Stomach (tissue), 9 donors: ENCODE measurements around the gene COL4A2. TPM values are rescaled to one million over a fixed set of nuclear protein-coding genes. Genes with fewer than 3 reads are reported as not detected.
A peak's percentile ranks its signal among the peaks of the same experiment; 100 is the strongest.

Experiments used
- DNase-seq, 2 donors: peaks; one replicate each; pipeline versions ENCODE4 v3.0.0 to v3.0.0-alpha.2; 2013 to 2019
- H3K27ac ChIP-seq, 5 donors: fragments of 200-600 bp in 4 of 5; sonication (generic) in 4 of 5; one replicate each; pipeline ENCODE4 v1.5.1; 2013 to 2019; ENCODE audit warnings: mild to moderate bottlenecking in 1 of 5, moderate library complexity in 1 of 5
- H3K27me3 ChIP-seq, 3 donors: fragments of 200-600 bp; sonication (generic); one replicate each; pipeline ENCODE4 v1.5.1; 2017 to 2019; ENCODE audit warnings: mixed run types in 1 of 3
- H3K36me3 ChIP-seq, 4 donors: fragments of 200-600 bp; sonication (generic); 1 replicate in 3 of 4; 2 replicates in 1 of 4; pipeline ENCODE4 v1.5.1; 2016 to 2019
- H3K4me1 ChIP-seq, 4 donors: fragments of 200-600 bp; sonication (generic); one replicate each; pipeline ENCODE4 v1.5.1; 2016 to 2019
- H3K4me3 ChIP-seq, 4 donors: fragments of 200-600 bp; sonication (generic) in 3 of 4; one replicate each; pipeline ENCODE4 v1.5.1; 2016 to 2019; ENCODE audit warnings: mild to moderate bottlenecking in 1 of 4
- H3K9me3 ChIP-seq, 4 donors: fragments of 200-600 bp; sonication (generic); one replicate each; pipeline ENCODE4 v1.5.1; 2016 to 2019
- CTCF ChIP-seq, 7 experiments: fragments of 450-650 bp in 4 of 7; fragments of 200-600 bp in 3 of 7; sonication (generic) in 3 of 7; IDR thresholded peaks; one replicate each; pipeline ENCODE4 v1.5.1; 2016 to 2019; ENCODE audit warnings: antibody characterized with exemption in 7 of 7, control low read depth in 2 of 7, mild to moderate bottlenecking in 1 of 7
- EP300 ChIP-seq: sonication (generic); formaldehyde crosslinking; IDR thresholded peaks from one replicate; pipeline ENCODE4 v1.6.1; 2017; ENCODE audit warnings: antibody characterized with exemption
- POLR2A ChIP-seq, 4 donors: fragments of 450-650 bp; IDR thresholded peaks; one replicate each; pipeline ENCODE4 v1.6.1; 2016; ENCODE audit warnings: antibody characterized with exemption in 4 of 4, control low read depth in 2 of 4, mild to moderate bottlenecking in 1 of 4, moderate library complexity in 1 of 4
- POLR2AphosphoS5 ChIP-seq, 3 donors: sonication (generic); formaldehyde crosslinking; IDR thresholded peaks; one replicate each; pipeline ENCODE4 v1.6.1; 2016; ENCODE audit warnings: antibody characterized with exemption in 3 of 3
- WGBS, 5 donors: extraction: QIAGEN DNeasy Blood & Tissue Kit in 3 of 5; methylation state at CpG; one replicate each; pipeline versions ENCODE4 v1.1.5 to v1.1.7; 2013 to 2018; 5-methylcytosine and 5-hydroxymethylcytosine counted together
- intact Hi-C: fragments of 100-400 bp; cut with DNase I; formaldehyde crosslinking; loops from one replicate; pipeline ENCODE4 v1.15.1; 2023; ENCODE audit warnings: low total_unique reads
- polyA plus RNA-seq, 3 donors: library from polyadenylated mRNA; stranded (reverse); fragments of 200-250 nt; gene quantifications; one replicate each; pipeline ENCODE4 v1.2.3, GENCODE V29; 2013
- total RNA-seq, 5 donors: library from RNA; depleted of rRNA; stranded (reverse); fragments of >200 nt; gene quantifications; one replicate each; pipeline versions ENCODE4 v1.1.0 to v1.2.3, GENCODE V29; 2014 to 2016
- donor health status: healthy with polysubstance abuse.
- donor health status: Bipolar disorder and iron deficiency.
- donor health status: healthy.

The COL4A2 gene
- total and polyA plus RNA-seq, 8 donors, result 24.0 to 531 (median 214) TPM

DNA sequence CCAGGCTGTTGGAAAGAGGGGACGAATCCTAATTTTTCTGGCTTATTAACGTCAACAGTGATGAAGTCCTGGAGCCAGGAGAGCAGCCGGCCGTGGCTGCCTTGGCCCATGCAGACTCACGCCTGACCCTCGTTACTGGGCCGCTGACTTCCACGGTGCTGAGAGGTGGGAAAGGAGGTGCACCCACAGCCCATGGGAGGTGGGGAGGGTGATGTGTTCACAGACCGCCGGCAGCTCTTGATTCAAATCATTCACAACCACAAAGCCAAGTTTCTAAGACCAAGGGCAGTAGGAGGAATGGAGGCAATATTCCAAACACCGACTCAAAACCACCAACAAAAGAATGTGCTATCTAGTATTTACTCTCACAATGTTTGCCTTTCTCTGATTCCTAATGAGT lies 24.3 kb downstream of the COL4A2 start:
- H3K4me3 ChIP-seq, result no peak overlapping the region
- TF ChIP-seq POLR2AphosphoS5 (IDR thresholded peaks at IDR 0.05) (peak in 1 of 3 donors; percentile 15), EP300 (no peak), POLR2A (IDR thresholded peaks at IDR 0.05) (no peak), CTCF (IDR thresholded peaks at IDR 0.05) (no peak)

DNA sequence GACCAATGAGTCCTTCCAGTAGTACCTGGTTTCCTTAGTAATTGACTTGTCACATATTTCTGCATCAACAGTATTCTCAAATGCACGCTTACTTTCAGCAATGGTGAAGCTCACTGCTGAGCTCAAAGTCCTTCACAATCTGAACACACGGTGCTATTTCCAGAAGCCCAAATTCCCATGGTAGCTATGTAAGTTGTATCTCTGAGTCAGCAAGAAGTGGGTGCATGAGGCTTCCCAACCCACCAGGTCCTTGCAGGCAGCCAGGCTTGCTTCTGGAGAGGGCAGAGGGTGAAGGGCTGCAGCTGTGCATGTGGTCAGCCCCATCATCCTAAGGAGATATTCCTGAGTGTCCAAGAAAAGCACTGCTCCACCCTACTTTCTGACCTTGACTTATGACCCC lies 25.7 kb downstream of the COL4A2 start:
- Histone ChIP-seq H3K9me3 (no peaks in the 10 kb centered on the region), H3K4me1 (peaks cover 0 to 86% (median 41%) of the 10 kb centered on the region in 4 donors), H3K27me3 (no peaks in the 10 kb centered on the region), H3K4me3 (no peak overlapping the region), H3K27ac (peak overlapping the region in 3 of 5 donors; percentile 84 to 92 (median 85)), H3K36me3 (no peaks in the 10 kb centered on the region)
- TF ChIP-seq CTCF (IDR thresholded peaks at IDR 0.05) (no peak), POLR2AphosphoS5 (IDR thresholded peaks at IDR 0.05) (no peak), POLR2A (IDR thresholded peaks at IDR 0.05) (no peak), EP300 (no peak)
- WGBS, 5 donors, result 61 to 89% (median 83%) methylated on average over 2 of the region's 2 CpGs
- intact Hi-C loops, result no loop called here
- DNase-seq, result no peak

More for the DNA sequence above, 24.3 kb downstream of the COL4A2 start:
- 20 to 40% (median 31%) methylated on average over 11 of the region's 11 CpGs for WGBS, 5 donors
- intact Hi-C loops, result no loop called here
- Histone ChIP-seq H3K36me3 (no peaks in the 10 kb centered on the region), H3K27me3 (no peaks in the 10 kb centered on the region), H3K27ac (peak overlapping the region in 4 of 5 donors; percentile 84 to 92 (median 86)), H3K9me3 (no peaks in the 10 kb centered on the region), H3K4me1 (peaks cover 0 to 84% (median 35%) of the 10 kb centered on the region in 4 donors)
- no peak for DNase-seq

GRCh38 chr13:110333837-110334236 lies 26.8 kb downstream of the COL4A2 start:
- H3K4me3 ChIP-seq, result no peak overlapping the region
- intact Hi-C loops, result no loop called here
- peaks cover 0 to 95% (median 48%) of the 10 kb centered on the region in 4 donors for H3K4me1 ChIP-seq
- 72 to 85% (median 79%) methylated on average over 9 to 12 of the region's 12 CpGs for WGBS, 5 donors
- H3K9me3 ChIP-seq, result no peaks in the 10 kb centered on the region
- DNase-seq, result no peak
- H3K36me3 ChIP-seq, result no peaks in the 10 kb centered on the region
- H3K27ac ChIP-seq, result peak overlapping the region in 3 of 5 donors; percentile 84 to 92 (median 85)
- TF ChIP-seq POLR2AphosphoS5 (IDR thresholded peaks at IDR 0.05), result no peak
- H3K27me3 ChIP-seq, result no peaks in the 10 kb centered on the region

DNA sequence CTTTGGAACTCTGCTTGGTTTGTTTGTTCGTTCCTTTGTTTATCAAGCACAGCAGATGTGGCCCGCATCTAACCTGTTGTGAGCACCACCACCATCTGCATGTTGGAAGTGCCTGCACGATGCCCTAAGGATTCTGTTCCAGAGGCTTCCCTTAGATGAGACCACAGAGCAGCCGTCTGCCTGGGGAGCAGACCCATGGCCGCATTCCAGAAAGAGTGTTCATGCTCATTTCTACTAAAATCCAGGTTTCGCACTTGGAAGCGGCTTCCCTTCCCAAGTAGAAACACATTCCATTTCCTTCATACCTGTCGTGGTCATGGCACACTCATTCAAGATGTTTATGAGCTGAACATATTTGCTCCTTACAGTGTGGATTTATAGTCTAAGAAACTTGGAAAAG lies 27.2 kb downstream of the COL4A2 start:
- Histone ChIP-seq H3K4me1 (peaks cover 0 to 95% (median 48%) of the 10 kb centered on the region in 4 donors), H3K27me3 (no peaks in the 10 kb centered on the region), H3K27ac (peak overlapping the region in 3 of 5 donors; percentile 84 to 92 (median 85)), H3K9me3 (no peaks in the 10 kb centered on the region), H3K36me3 (no peaks in the 10 kb centered on the region), H3K4me3 (no peak overlapping the region)
- intact Hi-C loops, result no loop called here
- 74 to 88% (median 84%) methylated on average over 8 of the region's 8 CpGs for WGBS, 5 donors
- DNase-seq, result no peak
- TF ChIP-seq EP300 (no peak), CTCF (IDR thresholded peaks at IDR 0.05) (no peak), POLR2AphosphoS5 (IDR thresholded peaks at IDR 0.05) (no peak), POLR2A (IDR thresholded peaks at IDR 0.05) (no peak)

DNA sequence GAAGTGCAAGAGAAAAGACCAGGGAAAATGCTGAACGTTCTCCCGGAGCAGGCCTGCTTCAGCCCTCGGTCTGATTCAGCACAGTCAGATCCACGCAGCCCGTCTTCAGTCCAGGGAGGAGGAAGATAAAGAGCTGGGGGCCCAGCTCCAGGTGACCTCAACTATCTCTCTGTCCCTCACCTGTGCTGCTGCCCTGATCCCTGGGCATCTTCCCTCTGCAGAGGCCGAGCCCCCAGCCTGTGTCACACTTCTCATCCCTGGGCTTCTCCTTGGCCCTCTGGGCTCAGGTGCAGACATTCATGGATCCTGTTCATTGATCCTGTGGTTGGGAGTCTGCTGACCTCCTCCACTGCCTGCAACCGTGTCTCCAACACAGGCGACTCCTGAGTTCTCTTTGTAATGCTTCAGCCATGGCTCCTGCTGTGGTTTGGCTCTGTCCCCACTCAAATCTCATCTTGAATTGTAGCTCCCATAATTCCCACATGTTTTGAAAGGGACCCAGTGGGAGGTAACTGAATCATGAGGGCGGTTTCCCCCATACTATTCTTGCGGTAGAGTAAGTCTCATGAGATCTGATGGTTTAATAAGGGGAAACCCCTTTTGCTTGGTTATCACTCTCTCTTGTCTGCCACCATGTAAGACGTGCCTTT lies 27.9 kb downstream of the COL4A2 start:
- H3K4me1 ChIP-seq, result peaks cover 0 to 96% (median 50%) of the 10 kb centered on the region in 4 donors
- peak overlapping the region in 4 of 5 donors; percentile 20 to 92 (median 88) for H3K27ac ChIP-seq
- no peaks in the 10 kb centered on the region for H3K9me3 ChIP-seq
- DNase-seq, result no peak
- H3K4me3 ChIP-seq, result no peak overlapping the region
- H3K27me3 ChIP-seq, result no peaks in the 10 kb centered on the region
- intact Hi-C loops, result no loop called here
- no peaks in the 10 kb centered on the region for H3K36me3 ChIP-seq
- 75 to 92% (median 91%) methylated on average over 11 of the region's 11 CpGs for WGBS, 5 donors
- TF ChIP-seq CTCF (IDR thresholded peaks at IDR 0.05) (no peak), POLR2AphosphoS5 (IDR thresholded peaks at IDR 0.05) (no peak), POLR2A (IDR thresholded peaks at IDR 0.05) (no peak), EP300 (no peak)
